GM23248 (cell line): ENCODE data around the gene TCEANC2. TPM values are rescaled to one million over a fixed set of nuclear protein-coding genes. Genes with fewer than 3 reads are reported as not detected.

Experiments used
- DNase-seq: peaks from one replicate; pipeline ENCODE4 v3.0.0-alpha.2; 2015
- H2AFZ ChIP-seq: fragments of 200-600 bp; sonication (generic); 2 replicates; pipeline ENCODE4 v1.6.1; 2016; ENCODE audit warnings: antibody characterized with exemption
- H3F3A ChIP-seq: fragments of 200-600 bp; sonication (generic); 2 replicates; pipeline ENCODE4 v1.6.1; 2016; ENCODE audit warnings: mild to moderate bottlenecking, antibody characterized with exemption, mixed run types; ENCODE audit not compliant: insufficient read depth
- H3K27ac ChIP-seq: fragments of 200-600 bp; sonication (generic); 2 replicates; pipeline ENCODE4 v1.5.1; 2016; ENCODE audit warnings: mild to moderate bottlenecking
- H3K27me3 ChIP-seq: fragments of 200-600 bp; sonication (generic); replicated peaks from 2 replicates; pipeline ENCODE4 v1.6.1; 2016; ENCODE audit warnings: mild to moderate bottlenecking; ENCODE audit not compliant: insufficient read depth
- H3K36me3 ChIP-seq: fragments of 200-600 bp; sonication (generic); 2 replicates; pipeline ENCODE4 v1.6.1; 2016; ENCODE audit warnings: low read depth, mild to moderate bottlenecking
- H3K4me1 ChIP-seq: fragments of 200-600 bp; sonication (generic); 2 replicates; pipeline ENCODE4 v1.6.1; 2016; ENCODE audit warnings: mild to moderate bottlenecking; ENCODE audit not compliant: insufficient read depth
- H3K4me2 ChIP-seq: fragments of 200-600 bp; sonication (generic); one replicate; pipeline ENCODE4 v1.6.1; 2016; ENCODE audit warnings: mild to moderate bottlenecking; ENCODE audit not compliant: unreplicated experiment
- H3K4me3 ChIP-seq: fragments of 200-600 bp; sonication (generic); 2 replicates; pipeline ENCODE4 v1.5.1; 2016; ENCODE audit warnings: mild to moderate bottlenecking
- H3K79me2 ChIP-seq: fragments of 200-600 bp; sonication (generic); 2 replicates; pipeline ENCODE4 v1.6.1; 2016; ENCODE audit warnings: mild to moderate bottlenecking; ENCODE audit not compliant: insufficient read depth
- H3K9ac ChIP-seq: fragments of 200-600 bp; sonication (generic); 2 replicates; pipeline ENCODE4 v1.6.1; 2016; ENCODE audit warnings: mild to moderate bottlenecking
- H3K9me2 ChIP-seq: fragments of 200-600 bp; sonication (generic); 2 replicates; pipeline ENCODE4 v1.6.1; 2016; ENCODE audit warnings: mixed run types, mild to moderate bottlenecking, moderate library complexity; ENCODE audit not compliant: insufficient read depth
- H3K9me3 ChIP-seq: fragments of 200-600 bp; sonication (generic); one replicate; pipeline ENCODE4 v1.6.1; 2017; ENCODE audit warnings: low read depth
- H4K20me1 ChIP-seq: fragments of 200-600 bp; sonication (generic); 2 replicates; pipeline ENCODE4 v1.6.0; 2016; ENCODE audit not compliant: insufficient read depth
- EZH2 ChIP-seq: fragments of 200-600 bp; sonication (generic); IDR thresholded peaks from 2 replicates; pipeline ENCODE4 v1.6.1; 2018; ENCODE audit warnings: antibody characterized with exemption, mild to moderate bottlenecking; ENCODE audit not compliant: insufficient read depth, poor library complexity, severe bottlenecking
- EZH2phosphoT487 ChIP-seq: fragments of 200-600 bp; sonication (generic); IDR thresholded peaks from 2 replicates; pipeline ENCODE4 v1.6.1; 2018; ENCODE audit warnings: antibody characterized with exemption, moderate library complexity, mild to moderate bottlenecking, low read depth; ENCODE audit not compliant: insufficient read depth
- WGBS, 2 experiments: methylation state at CpG; one replicate each; pipeline ENCODE4 v1.1.6; 2015 to 2017; ENCODE audit warnings: low lambda C conversion rate in 2 of 2, low coverage in 1 of 2; ENCODE audit errors: missing lambda C conversion rate in 2 of 2; 5-methylcytosine and 5-hydroxymethylcytosine counted together
- in situ Hi-C: fragments of 300-500 bp; cut with MboI; formaldehyde crosslinking; loops from 2 replicates; pipeline ENCODE4 v1.15.0; 2020
- polyA plus RNA-seq: library from polyadenylated mRNA; unstranded; fragments of >200 nt; fragmentation: Nextera tagmentation; extraction: Ambion mirVana; gene quantifications from 2 replicates; pipeline ENCODE4 v1.2.1, GENCODE V29; 2016
- total RNA-seq: library from RNA; depleted of rRNA; stranded (reverse); fragments of >200 nt; shearing (Covaris generic); gene quantifications from 2 replicates; pipeline ENCODE4 v1.2.3, GENCODE V29; 2014

The TCEANC2 gene
- total and polyA plus RNA-seq, 2 experiments from 2014 or later: 1.7 to 4.6 TPM

- H2AFZ ChIP-seq: no peak overlapping the region
- peak; percentile 72 for DNase-seq
- no peaks in the 10 kb centered on the region for H3F3A ChIP-seq
- H3K4me3 ChIP-seq: no peak overlapping the region
- no peaks in the 10 kb centered on the region for H3K9me3 ChIP-seq
- in situ Hi-C loops: no loop called here
- H3K36me3 ChIP-seq: no peaks in the 10 kb centered on the region
- TF ChIP-seq EZH2: no peak
- TF ChIP-seq EZH2phosphoT487: no peak
- H3K9ac ChIP-seq: no peak overlapping the region
- H3K9me2 ChIP-seq: no peaks in the 10 kb centered on the region
- H3K79me2 ChIP-seq: no peaks in the 10 kb centered on the region
- no peaks in the 10 kb centered on the region for H3K27me3 ChIP-seq
- H3K4me2 ChIP-seq: no peak overlapping the region
- no peak overlapping the region for H3K27ac ChIP-seq
- 45% methylated on average over 2 of the region's 2 CpGs for WGBS, 2 experiments
- H4K20me1 ChIP-seq: no peaks in the 10 kb centered on the region
- H3K4me1 ChIP-seq: no peaks in the 10 kb centered on the region
Measured at GRCh38 chr1:54070171-54070837, 16.9 kb downstream of the TCEANC2 start.

- DNase-seq: no peak
- H3K4me1 ChIP-seq: no peaks in the 10 kb centered on the region
- no peak overlapping the region for H3K27ac ChIP-seq
- H2AFZ ChIP-seq: no peak overlapping the region
- no peaks in the 10 kb centered on the region for H3K9me2 ChIP-seq
- H3K27me3 ChIP-seq: no peaks in the 10 kb centered on the region
- H3K9ac ChIP-seq: no peak overlapping the region
- in situ Hi-C loops: no loop called here
- no peaks in the 10 kb centered on the region for H4K20me1 ChIP-seq
- no peaks in the 10 kb centered on the region for H3K9me3 ChIP-seq
- no peak overlapping the region for H3K4me3 ChIP-seq
- H3K36me3 ChIP-seq: no peaks in the 10 kb centered on the region
- no peaks in the 10 kb centered on the region for H3F3A ChIP-seq
- no peaks in the 10 kb centered on the region for H3K79me2 ChIP-seq
- no peak overlapping the region for H3K4me2 ChIP-seq
- TF ChIP-seq EZH2: no peak
- TF ChIP-seq EZH2phosphoT487: no peak
Measured at GRCh38 chr1:54077359-54077758, 24.0 kb downstream of the TCEANC2 start.

GRCh38 chr1:54080598-54081049 is 27.2 kb downstream of the TCEANC2 start:
- Histone ChIP-seq H3K4me1 (no peaks in the 10 kb centered on the region), H3K4me2 (no peak overlapping the region), H3K9me2 (no peaks in the 10 kb centered on the region), H3K27ac (no peak overlapping the region), H3K9ac (no peak overlapping the region), H3K79me2 (no peaks in the 10 kb centered on the region), H4K20me1 (no peaks in the 10 kb centered on the region), H2AFZ (no peak overlapping the region), H3K9me3 (no peaks in the 10 kb centered on the region), H3F3A (no peaks in the 10 kb centered on the region), H3K4me3 (no peak overlapping the region), H3K27me3 (no peaks in the 10 kb centered on the region), H3K36me3 (no peaks in the 10 kb centered on the region)
- 79 to 89% methylated on average over 2 of the region's 2 CpGs for WGBS, 2 experiments
- DNase-seq: no peak
- in situ Hi-C loops: no loop called here
- no peak for TF ChIP-seq EZH2phosphoT487
- no peak for TF ChIP-seq EZH2

DNA sequence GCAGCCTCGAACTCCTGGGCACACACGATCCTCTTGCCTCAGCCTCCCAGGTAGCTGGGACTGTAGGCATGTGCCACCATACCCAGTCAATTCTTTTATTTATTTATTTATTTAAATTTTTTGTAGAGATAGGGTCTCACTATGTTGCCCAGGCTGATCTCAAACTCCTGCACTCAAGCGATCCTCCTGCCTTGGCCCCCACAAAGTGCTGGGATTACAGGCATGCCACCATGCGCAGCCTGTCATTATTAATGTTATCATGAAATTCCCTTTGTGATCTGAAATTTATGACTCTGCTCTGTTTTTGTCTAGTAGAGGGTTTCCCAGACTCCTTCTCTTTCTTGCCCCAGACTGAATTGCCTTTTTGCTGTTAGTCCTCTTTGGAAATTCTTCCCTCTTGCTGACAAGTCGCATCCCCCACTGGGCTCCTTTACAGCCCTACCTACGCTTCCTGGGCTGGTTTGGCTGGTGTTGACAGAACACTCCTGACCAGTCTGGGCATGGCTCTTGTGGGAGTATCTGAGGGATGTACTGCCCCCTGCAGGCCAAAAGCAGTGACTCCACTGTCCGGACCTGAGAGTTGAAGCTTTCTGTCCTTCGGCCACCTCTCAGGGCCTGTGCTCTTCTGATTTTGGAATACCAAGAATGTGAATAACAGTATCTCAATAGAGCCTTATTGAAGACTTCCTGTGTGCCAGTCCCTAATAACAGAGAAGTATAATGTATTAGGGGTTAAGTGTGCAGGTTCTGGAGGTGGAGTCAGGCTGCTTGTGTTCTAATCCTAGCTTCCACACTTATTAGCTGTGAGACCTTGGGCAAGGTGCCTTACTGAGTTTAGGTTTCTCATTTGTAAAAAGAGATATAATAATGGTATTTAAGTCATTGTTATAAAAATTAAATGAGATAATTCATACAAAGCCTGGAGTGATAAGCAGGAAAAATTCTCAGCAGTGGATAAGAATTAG is 28.2 kb downstream of the TCEANC2 start:
- Histone ChIP-seq H3K79me2 (no peaks in the 10 kb centered on the region), H3K27ac (no peak overlapping the region), H3K4me1 (no peaks in the 10 kb centered on the region), H3K36me3 (no peaks in the 10 kb centered on the region), H3K9ac (no peak overlapping the region), H4K20me1 (no peaks in the 10 kb centered on the region), H3K9me3 (no peaks in the 10 kb centered on the region), H2AFZ (peak overlapping the region; percentile 58; the same call in 1 of the 2 replicates), H3F3A (no peaks in the 10 kb centered on the region), H3K4me2 (peak overlapping the region; percentile 39), H3K27me3 (no peaks in the 10 kb centered on the region), H3K4me3 (no peak overlapping the region), H3K9me2 (no peaks in the 10 kb centered on the region)
- DNase-seq: peak; percentile 76
- WGBS, 2 experiments: 80 to 85% methylated on average over 8 of the region's 8 CpGs
- TF ChIP-seq EZH2phosphoT487 (no peak), EZH2 (no peak)
- in situ Hi-C loops: no loop called here
